NB4 (cell line): Measurements from ENCODE around the gene LARP4B.

Source experiments
- CTCF ChIP-seq: IDR thresholded peaks from one replicate; pipeline ENCODE4 v1.5.1; 2012; ENCODE audit warnings: low read depth, low read length
- MYC ChIP-seq: IDR thresholded peaks from 2 replicates; pipeline ENCODE4 v1.6.1; 2011; ENCODE audit warnings: low read depth, low read length
- POLR2A ChIP-seq: IDR thresholded peaks from 2 replicates; pipeline ENCODE4 v1.6.1; 2011; ENCODE audit warnings: mild to moderate bottlenecking; ENCODE audit not compliant: insufficient read length; ENCODE audit errors: extremely low read depth

GRCh38 chr10:917999-918398 lies 13.5 kb downstream of the LARP4B start:
- TF ChIP-seq CTCF (no peak), POLR2A (no peak), MYC (no peak)
